HG02870 (cell line): Measurements from ENCODE around the gene BLCAP.
"Not testable (repeated sequence)": the region's sequence is repeated elsewhere in the genome, so short reads cannot be mapped to it uniquely, and the experiment has no call there.

Source experiments
- ATAC-seq: cut with Tn5 transposase; IDR thresholded peaks from one replicate; pipeline ENCODE4 v1.9.1; 2021; ENCODE audit warnings: mild to moderate bottlenecking, moderate library complexity; ENCODE audit not compliant: unreplicated experiment

BLCAP gene

GRCh38 chr20:37490663-37491350 lies 36.9 kb downstream of the BLCAP start:
- ATAC-seq: no peak

DNA sequence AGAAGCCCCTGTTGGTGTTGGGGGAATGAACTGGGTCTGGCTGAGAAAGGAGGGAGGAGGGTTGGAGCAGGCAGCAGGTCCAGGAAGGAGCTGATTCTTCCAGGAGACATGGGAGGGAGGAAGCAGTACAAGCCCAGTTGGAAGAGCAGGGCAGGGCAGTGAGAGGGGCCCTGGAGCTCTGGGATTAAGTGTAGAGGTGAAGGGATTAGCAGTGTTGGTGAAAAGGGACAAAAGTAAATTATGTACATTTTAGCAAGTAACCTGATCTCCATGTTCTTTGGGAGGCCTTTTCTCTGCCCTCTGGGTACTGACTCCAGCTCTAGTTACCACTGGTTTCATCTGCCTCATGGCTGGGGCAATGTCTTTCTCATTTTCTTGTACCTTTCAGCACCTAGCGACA lies 41.5 kb downstream of the BLCAP start:
- not testable (repeated sequence) for ATAC-seq

- no peak for ATAC-seq
Measured at GRCh38 chr20:37484331-37484730, 43.3 kb downstream of the BLCAP start.

- no peak for ATAC-seq
Measured at GRCh38 chr20:37481610-37482009, 46.1 kb downstream of the BLCAP start.

DNA sequence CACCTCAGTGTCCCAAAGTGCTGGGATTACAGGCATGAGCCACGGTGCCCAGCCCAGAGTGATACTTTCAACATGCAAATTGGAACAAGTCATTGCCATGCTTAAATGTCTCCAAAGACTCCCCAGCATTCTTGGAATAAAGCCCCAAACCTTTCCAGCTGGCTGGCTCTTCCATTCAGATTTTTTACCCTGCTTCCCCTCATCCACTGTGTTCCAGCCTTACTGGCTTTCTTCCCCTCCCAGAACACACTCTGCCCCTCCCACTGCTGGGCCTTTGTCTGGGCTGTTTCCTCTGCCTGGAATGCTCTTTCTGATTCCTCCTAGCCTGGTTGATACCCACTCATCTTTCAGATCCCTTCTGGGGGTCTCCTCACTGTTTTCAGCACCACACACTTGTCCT lies 46.8 kb downstream of the BLCAP start:
- ATAC-seq: no peak

DNA sequence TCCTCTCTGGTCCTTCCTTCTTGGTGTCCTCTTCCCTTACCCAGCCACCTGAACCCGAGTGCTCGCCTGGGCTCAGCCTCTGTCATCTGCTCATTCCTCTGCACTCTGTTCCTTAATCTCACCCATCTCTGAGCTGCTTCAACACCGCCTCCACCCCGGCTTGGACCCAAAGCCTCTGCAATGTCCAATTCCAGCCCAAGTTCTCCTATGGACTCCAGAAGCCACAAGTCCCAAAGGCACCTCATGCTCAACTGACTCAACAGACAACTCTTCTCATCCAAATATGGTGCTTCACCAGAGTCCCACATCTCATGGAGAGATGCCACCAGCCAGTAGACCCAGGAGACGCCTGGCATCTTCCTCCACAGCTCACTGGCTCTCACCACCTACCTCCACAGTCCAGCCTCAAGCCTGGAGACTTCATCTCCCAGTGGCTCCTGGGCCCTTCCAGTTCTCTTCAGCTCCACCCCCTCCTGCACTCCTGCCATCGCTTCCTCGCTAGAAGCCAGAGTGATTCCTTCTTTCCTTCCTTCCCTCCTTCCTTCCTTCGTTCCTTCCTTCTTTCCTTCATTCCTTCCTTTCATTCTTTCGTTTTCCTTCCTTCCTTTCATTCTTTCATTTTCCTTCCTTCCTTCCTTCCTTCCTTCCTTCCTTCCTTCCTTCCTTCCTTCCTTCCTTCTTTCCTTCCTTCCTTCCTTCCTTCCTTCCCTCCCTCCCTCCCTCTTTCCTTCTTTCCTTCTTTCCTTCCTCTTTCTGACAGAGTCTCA lies 47.6 kb downstream of the BLCAP start:
- no peak for ATAC-seq

GRCh38 chr20:37479266-37479665 lies 48.4 kb downstream of the BLCAP start:
- ATAC-seq: no peak

DNA sequence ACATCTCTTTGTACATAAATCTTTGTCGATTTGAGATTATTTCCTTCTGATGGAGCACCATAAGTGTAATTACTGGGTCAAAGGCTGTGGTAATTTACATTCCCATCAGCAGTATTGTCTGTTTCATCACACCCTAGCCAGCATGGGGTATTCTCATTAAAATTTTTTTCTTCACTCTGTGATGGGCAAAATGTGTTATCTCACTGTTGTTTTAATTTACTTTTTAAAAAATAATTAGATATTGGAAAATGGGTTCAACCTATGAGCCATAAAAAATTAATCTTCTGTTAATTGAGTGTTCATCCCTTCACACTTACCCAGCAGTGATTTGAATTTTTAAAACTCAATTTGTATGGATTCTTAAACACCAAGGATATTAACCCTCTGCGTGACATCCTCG lies 50.6 kb downstream of the BLCAP start:
- no peak for ATAC-seq

DNA sequence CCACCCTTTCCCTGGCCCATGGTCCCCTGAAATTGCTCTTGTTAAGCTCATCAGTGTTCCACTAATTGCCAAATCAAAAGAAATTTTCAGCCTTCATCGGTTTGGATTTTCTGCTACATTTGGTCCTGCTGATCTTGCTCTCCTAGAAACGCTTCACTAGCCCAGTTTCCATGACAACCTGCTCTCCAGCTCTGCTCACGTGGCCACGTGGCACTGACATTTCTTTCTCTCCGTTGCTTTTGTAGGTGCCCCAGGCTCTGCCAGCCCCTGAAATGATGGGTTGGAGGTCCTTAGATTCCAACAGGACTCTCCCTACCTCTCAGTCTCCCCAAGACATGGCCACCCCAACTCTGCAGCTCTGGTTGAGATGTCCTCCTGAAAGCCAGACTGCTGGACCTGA lies 52.4 kb downstream of the BLCAP start:
- ATAC-seq: no peak

GRCh38 chr20:37474386-37474785 lies 53.3 kb downstream of the BLCAP start:
- no peak for ATAC-seq

DNA sequence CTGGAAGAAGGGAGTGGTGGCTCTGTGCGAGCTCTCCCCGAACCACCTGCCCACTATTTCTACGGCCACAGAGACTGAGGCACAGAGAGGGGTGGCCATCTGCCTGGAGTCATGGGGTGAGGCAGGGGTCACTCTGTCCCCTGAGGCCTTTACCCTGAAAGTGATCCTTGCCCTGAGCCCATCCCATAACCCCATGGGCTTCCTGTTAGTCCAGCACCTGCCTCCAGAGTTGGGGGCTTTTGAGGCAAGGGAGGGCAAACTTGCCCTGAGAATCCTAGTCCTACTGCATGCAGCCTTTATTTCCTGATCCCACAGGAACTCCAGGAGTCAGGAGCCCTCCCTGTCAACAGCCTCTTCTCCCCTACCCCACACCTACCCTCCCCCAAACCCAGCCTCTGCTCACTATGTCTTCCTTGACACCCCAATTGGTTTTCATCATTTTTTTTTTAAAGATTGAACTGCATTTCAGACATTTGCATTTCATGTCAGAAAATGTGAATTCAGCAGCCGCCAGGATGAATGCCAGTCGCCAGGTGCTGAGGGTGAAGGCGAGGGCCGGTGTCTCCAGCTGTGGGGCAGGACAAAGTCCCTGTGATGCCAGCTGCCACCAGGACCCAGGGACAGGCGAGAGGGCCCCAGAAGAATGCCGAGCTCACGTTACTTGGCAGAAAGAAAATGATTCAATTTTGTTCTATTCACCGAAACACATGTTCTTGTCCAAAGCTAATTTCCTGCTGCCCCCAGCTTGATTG lies 54.3 kb downstream of the BLCAP start:
- no peak for ATAC-seq

DNA sequence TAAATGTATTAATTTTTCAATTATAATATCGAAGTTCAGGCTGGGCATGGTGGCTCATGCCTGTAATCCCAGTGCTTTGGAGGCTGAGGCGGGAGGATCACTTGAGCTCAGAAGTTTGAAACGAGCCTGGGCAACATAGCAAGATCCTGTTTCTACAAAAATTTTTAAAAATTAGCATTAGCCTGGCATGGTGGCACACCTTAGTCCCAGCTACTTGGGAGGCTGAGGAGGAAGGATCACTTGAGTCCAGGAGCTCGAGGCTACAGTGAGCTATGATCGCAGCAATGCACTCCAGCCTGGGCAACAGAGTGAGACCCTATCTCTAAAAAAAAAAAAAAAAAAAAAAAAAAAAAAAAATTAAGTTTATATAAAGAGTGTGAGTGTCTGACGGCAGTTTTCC lies 55.2 kb downstream of the BLCAP start:
- ATAC-seq: not testable (repeated sequence)

GRCh38 chr20:37471741-37472235 lies 55.9 kb downstream of the BLCAP start:
- no peak for ATAC-seq

DNA sequence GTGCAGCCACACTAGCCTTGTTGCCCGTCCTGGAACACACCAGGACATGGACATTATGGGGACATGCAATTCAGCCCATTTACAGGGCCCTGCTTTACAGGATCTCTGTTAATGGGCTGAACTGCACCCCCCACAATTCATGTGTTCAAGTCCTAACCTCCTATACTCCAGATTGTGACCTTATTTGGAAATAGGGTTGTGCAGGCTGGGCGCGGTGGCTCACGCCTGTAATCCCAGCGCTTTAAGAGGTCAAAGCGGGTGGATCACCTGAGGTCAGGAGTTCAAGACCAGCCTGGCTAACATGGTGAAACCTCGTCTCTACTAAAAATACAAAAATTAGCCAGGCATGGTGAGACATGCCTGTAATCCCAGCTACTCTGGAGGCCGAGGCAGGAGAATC lies 57.5 kb downstream of the BLCAP start:
- not testable (repeated sequence) for ATAC-seq

- no peak for ATAC-seq
Measured at GRCh38 chr20:37469531-37469930, 58.1 kb downstream of the BLCAP start.

DNA sequence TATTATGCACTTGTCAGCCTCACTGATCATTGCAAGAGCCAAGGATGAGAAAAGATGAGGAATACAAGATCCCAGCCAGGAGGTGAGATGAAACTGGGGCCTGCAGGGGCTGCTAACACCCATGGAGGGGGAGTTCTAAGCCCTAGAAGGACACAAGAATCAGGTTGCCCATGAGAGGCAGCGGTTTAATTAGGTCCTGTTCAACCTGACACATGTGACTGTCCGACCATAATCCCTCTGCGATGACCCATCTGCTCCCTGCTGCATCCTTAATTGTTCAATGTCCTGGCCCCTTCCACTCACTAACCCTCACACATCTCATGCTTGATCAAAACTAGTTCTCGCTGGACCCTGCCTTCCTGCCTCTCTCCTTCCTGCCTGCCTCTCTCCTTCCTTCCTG lies 58.8 kb downstream of the BLCAP start:
- ATAC-seq: no peak
